Activated T-helper 1 cell treated with anti-CD3 and anti-CD28 coated beads, Interleukin-2, amount 50 U/mL, for 16 hours (primary cell): ENCODE results near the gene SUGP1.
"Not testable (repeated sequence)": the region's sequence is repeated elsewhere in the genome, so short reads cannot be mapped to it uniquely, and the experiment has no call there.

Source experiments
- DNase-seq, 2 donors: peaks; one replicate each; pipeline ENCODE4 v3.0.0-alpha.2; 2020; ENCODE audit warnings: low read depth in 1 of 2, low spot score in 1 of 2

The SUGP1 gene

DNA sequence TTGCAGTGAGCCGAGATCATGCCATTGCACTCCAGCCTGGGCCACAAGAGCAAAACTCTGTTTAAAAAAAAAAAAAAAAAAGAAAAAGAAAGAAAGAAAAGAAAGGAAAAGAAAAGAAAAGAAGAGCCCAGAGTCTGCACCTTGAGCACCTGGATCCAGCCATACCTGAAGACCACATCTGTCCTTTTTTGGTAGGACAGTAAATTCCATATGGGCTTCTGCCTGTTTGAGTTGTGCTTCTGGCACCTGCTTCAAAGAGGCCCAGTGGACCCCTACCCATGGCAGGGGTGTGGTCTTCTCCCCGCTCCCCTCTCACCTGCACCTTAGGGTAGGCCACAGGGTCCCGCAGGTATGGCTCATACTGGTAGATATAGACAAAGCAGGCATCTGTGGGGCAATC, 53.0 kb downstream of the SUGP1 start:
- DNase-seq: no peak

DNA sequence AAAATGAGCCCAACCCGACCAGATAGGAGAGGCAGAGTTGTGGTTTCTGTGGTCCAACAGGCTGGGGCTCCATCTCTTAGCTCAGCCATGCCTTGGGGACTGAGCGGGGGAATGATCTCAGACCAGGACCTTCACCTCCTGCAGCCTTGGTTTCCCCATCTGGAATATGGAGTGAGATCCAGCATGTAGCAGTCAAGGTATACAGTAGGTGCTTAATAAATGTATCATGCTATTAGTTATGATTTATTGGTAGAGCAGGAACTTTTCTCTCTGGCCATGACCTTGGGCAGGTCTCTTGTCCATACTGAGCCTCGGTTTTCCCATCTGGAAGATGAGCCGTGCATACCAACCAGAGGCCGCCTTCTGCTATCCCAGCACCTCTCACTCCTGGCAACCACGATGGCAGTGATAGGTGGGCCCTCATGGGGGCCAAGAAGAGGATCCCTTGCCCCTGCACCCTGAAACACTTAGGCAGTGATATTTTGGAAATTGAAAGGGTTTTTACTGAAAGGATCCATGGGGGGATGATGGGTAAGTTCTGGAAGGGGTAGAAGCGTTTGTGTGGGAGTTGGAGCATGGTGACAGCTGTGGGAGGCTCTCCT, 56.3 kb downstream of the SUGP1 start:
- DNase-seq: no peak

DNA sequence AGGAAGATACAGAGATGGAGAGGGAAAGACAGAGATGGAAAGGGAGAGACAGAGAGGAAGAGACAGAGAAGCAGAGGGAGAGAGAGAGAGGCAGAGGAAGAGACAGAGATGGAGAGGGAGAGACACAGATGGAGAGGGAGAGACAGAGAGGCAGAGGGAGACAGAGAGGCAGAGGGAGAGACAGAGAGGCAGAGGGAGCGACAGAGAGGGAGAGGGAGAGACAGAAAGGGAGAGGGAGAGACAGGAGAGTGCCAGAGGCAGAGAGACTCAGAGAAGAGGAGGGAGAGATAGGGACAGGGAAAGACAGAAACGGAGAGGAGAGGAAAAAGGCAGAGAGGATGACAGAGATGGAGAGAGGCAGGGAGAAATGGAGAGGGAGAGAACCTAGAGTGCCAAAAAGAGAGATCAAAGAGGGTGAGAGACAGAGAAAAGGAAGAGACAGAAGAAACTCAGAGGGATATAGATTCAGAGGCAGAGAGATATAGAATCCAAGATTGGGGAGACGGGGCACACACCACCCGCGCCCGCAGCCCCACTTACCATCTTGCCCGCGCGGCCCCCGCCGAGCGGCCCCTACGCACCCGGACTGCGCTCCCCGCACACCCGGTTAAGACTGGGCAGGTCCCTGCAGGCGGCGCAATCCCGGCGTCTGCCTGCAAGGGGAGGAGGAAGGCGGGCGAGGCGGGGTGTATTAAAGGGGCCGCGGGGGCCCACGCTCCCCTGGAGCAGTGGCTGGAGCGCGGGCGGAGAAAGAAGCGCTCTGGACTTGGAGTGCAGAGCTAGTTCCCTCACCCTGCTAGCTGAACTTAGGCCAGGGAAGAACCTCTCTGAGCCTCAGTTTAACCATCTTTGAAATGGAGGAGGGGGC, 57.9 kb downstream of the SUGP1 start:
- no peak for DNase-seq

DNA sequence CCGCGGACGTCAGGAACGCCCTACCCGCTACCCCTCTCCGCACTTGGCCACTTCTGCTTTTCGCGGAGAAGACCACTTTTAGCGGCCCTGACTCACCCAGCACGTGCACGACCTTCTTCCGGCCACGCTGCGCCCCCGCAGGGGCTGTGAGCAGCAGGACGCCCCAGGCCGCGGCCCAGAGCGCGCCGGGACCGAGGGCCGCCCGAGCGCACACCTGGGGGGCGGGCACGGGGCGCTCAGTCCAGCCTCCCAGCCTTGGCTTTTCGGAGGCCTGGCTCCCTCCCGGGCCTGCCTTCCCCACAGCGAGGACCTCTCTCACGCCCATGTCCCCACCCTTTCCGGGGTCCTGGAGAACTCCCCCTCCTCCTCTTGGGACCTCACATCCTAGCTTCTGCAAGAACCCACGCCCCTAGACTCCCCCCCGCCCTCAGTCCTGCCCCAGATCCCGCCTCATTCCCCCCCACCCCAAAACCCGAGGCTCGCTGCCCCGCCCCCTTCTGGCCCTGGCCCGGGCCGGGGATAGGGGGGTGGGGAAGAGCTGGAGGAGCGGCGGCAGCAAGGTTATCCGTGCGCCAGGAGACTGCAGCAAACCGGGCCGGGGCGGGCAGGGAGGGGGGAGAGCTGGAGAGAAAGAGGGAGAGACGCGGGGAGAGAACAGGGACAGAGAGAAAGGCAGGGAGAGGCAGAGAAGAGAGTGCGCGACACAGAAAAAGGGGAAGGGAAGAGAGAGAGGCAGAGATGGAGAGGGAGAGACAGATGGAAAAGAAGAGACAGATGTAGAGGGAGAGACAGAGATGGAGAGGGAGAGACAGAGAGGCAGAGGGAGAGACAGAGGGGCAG, 58.7 kb downstream of the SUGP1 start:
- DNase-seq: no peak

DNA sequence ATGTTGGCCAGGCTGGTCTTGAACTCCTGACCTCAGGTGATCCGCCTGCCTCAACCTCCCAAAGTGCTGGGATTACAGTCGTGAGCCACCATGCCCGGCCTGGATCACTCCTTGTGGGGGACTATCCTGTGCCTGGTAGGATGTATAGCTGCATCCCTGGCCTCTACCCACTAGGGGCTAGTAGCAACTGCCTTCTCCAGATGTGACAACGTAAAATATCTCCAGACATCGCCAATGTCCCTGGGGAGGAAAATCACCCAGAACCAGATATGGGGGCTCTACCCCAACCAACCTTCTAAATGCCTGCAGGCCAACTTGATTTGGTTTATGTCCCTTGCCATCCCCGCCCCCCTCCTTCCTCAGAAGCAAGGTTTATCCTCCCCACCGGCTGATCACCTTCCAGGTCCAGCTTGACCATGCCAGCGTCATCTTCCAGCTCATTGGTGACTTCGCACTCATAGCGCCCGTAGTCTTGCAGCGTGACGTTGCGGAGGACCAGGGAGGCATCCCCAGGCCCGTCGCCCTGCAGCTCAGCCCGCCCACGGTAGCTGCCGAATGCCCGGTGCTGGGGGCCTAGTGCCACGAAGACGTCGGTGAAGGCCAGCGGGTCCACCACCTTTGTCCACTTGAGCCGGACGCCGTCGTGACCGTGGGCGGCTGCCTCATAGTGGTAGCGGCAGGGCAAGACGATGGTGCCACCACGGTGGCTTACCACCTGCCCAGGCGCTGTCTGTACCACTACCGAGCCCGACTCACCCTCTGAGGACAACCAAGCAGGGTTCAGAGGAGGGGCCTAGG, 59.7 kb downstream of the SUGP1 start:
- no peak for DNase-seq

DNA sequence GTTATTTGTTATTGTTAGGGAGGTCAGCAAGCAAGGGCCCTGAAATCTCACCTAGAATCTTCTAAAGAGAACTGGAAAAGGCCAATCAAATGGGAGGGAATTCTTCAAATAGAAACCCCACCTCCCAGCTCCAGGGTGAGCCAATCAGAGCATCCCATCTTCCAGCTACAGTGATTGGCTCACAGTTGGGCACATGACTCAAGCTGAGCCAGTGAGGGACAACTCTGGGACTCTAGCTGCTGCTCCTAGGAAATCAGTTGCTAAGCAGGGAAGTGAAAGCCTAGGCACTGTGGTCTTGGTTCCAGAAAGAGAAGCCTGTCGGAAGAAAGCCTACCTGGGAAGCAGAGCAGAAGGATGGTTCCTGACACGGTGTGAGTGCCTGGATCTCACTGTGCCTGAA, 60.6 kb downstream of the SUGP1 start:
- no peak for DNase-seq

GRCh38 chr19:19258589-19259338, 61.5 kb downstream of the SUGP1 start:
- no peak for DNase-seq

GRCh38 chr19:19257836-19258588, 62.3 kb downstream of the SUGP1 start:
- no peak for DNase-seq

- DNase-seq: no peak
Observed at GRCh38 chr19:19257137-19257536, 63.2 kb downstream of the SUGP1 start.

DNA sequence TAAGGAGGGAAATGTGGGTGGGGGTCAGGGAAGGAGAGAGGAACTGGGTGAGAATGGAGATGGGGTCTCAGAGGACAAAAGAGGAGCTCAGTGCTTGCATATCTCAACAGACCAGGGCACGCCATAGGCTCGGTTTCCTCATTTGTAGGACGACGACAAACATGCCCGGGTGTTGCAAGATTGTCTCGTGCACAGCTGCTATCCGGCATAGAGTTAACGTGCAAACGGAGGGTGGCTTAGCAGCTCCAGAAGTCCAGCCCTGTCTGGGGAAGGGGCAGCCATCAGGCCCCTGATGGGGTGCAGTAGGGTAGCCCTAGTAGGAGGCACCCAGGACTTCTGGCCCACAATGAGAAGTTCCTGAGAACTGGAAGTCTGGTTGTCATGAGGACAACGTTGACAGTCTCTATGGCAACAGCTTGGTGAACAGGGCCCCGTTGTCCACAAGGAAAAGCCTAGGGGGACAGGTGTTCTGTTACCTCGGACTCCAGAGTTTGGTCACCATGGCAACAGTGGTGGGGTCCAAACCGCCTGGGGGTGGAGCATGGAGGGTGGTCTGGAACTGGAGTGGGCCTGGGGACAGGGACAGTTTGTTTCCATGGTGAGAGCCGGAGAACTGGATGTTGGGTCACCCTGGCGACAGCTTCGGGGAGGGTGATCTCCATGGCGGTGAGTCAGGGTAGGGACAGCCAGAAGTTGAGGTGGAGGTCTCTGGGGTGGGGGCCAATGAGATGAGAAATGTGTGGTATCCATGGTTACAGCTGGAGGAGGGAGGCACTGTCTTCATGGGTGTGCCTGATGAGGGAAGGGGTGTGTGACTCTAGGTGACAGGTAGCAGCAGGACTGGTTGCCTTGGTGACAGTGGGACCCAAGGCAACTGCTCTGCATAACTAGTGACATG, 64.0 kb downstream of the SUGP1 start:
- DNase-seq: no peak

- not testable (repeated sequence) for DNase-seq
Observed at GRCh38 chr19:19253409-19253808, 66.9 kb downstream of the SUGP1 start.

- no peak for DNase-seq
Observed at GRCh38 chr19:19250196-19250801, 70.0 kb downstream of the SUGP1 start.

DNA sequence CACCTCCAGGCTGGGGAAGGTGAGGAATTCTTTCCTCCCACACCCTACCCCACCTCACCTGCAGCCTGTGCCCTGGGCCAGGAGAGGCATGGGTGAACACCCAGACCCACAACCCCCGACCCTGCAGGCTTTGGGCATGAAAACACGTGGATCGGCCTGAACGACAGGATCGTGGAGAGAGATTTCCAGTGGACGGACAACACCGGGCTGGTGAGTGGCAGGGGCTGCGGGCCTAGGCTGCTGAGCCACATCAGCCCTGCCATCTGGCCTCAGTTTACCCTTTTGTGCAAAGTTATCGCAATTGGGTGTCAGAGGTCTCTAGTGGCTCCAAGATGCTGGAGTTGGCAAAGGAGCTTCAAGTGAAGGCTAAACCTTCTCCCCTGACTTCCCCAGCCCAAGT, 79.8 kb downstream of the SUGP1 start:
- no peak for DNase-seq

GRCh38 chr19:19239675-19240074, 80.6 kb downstream of the SUGP1 start:
- no peak for DNase-seq

DNA sequence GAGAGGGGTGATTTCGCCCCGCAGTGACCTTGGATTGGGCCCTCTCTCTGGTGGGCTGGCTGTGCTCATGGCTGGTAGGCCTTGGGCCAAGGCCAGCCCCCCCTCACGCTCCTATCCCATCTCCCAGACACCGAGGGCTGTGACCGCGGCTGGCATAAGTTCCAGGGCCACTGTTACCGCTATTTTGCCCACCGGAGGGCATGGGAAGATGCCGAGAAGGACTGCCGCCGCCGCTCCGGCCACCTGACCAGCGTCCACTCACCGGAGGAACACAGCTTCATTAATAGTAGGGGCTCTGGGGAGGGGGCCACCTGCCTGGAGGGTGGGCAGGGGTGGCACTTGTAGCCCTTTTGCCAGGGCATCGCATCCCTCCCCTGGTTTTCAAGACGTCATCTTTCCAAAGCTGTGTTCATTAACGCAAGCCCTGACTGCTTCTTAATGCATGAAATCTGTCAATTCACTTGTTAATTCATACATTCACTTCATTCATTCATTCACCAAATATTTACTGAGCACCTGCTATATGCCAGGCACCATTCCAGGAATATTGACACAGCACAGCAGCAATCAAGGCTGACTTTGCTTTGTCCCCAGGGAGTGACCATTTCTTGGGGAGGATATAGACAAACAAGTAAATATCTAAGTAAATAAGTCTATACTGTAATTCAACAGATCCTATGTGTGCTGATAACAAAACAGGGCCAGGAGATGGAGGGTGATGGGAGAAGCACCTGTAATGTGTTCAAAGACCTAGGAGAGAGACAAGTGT, 82.0 kb downstream of the SUGP1 start:
- no peak for DNase-seq

- no peak for DNase-seq
Observed at GRCh38 chr19:19236173-19236572, 84.1 kb downstream of the SUGP1 start.

- DNase-seq: no peak
Observed at GRCh38 chr19:19234220-19234816, 86.0 kb downstream of the SUGP1 start.
